Measurements from ENCODE around the gene CASP2. TPM values are rescaled to one million over a fixed set of nuclear protein-coding genes. Genes with fewer than 3 reads are reported as not detected.

CASP2 gene
- total RNA-seq, 1 donor from 2014 or later: 68.9 TPM

GRCh38 chr7:143321242-143321641 lies 33.1 kb downstream of the CASP2 start:
- H3K4me1 Mint-ChIP-seq (ENCODE audit: low read depth): peaks cover 11% of the 10 kb centered on the region
- H3K4me3 Mint-ChIP-seq (ENCODE audit: low read depth): no peak overlapping the region
- TF ChIP-seq, protein P1, sequence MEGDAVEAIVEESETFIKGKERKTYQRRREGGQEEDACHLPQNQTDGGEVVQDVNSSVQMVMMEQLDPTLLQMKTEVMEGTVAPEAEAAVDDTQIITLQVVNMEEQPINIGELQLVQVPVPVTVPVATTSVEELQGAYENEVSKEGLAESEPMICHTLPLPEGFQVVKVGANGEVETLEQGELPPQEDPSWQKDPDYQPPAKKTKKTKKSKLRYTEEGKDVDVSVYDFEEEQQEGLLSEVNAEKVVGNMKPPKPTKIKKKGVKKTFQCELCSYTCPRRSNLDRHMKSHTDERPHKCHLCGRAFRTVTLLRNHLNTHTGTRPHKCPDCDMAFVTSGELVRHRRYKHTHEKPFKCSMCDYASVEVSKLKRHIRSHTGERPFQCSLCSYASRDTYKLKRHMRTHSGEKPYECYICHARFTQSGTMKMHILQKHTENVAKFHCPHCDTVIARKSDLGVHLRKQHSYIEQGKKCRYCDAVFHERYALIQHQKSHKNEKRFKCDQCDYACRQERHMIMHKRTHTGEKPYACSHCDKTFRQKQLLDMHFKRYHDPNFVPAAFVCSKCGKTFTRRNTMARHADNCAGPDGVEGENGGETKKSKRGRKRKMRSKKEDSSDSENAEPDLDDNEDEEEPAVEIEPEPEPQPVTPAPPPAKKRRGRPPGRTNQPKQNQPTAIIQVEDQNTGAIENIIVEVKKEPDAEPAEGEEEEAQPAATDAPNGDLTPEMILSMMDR (IDR thresholded peaks at IDR 0.05; ENCODE audit: unreplicated experiment): no peak
- H3K27ac Mint-ChIP-seq: no peak overlapping the region
- H3K9me3 Mint-ChIP-seq (ENCODE audit: low read depth): no peaks in the 10 kb centered on the region
- no peaks in the 10 kb centered on the region for H3K27me3 Mint-ChIP-seq
- H3K36me3 Mint-ChIP-seq (ENCODE audit: insufficient read depth): no peaks in the 10 kb centered on the region
- no peak for DNase-seq (ENCODE audit: low spot score, unreplicated experiment)

DNA sequence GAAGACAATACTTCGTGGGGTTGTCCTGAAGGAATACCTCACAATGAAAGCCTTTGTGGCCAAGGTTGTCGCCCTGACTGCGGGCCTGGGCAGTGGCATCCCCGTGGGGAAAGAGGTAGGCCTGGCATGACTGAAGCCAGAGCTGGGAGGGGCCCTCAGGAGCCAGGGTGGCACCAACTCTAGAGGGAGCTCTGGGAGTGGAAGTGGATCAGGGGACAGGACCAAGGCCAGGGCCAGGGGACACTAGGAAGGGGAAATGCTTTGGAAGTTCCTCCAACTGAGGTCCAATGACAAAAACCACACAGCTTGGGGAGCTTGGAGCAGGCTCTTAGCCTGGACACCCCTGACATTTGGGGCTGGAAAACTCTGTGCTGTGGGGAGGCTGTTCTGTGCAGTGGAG lies 33.6 kb downstream of the CASP2 start:
- TF ChIP-seq, protein P1 (IDR thresholded peaks at IDR 0.05; ENCODE audit: unreplicated experiment): no peak
- H3K4me3 Mint-ChIP-seq (ENCODE audit: low read depth): no peak overlapping the region
- H3K27me3 Mint-ChIP-seq: no peaks in the 10 kb centered on the region
- no peaks in the 10 kb centered on the region for H3K36me3 Mint-ChIP-seq (ENCODE audit: insufficient read depth)
- DNase-seq (ENCODE audit: low spot score, unreplicated experiment): no peak
- no peaks in the 10 kb centered on the region for H3K9me3 Mint-ChIP-seq (ENCODE audit: low read depth)
- H3K4me1 Mint-ChIP-seq (ENCODE audit: low read depth): peaks cover 11% of the 10 kb centered on the region
- no peak overlapping the region for H3K27ac Mint-ChIP-seq

- peaks cover under 1% of the 10 kb centered on the region for H3K27me3 Mint-ChIP-seq
- DNase-seq (ENCODE audit: low spot score, unreplicated experiment): no peak
- H3K4me3 Mint-ChIP-seq (ENCODE audit: low read depth): no peak overlapping the region
- no peaks in the 10 kb centered on the region for H3K9me3 Mint-ChIP-seq (ENCODE audit: low read depth)
- TF ChIP-seq, protein P1 (IDR thresholded peaks at IDR 0.05; ENCODE audit: unreplicated experiment): no peak
- H3K4me1 Mint-ChIP-seq (ENCODE audit: low read depth): peaks cover 11% of the 10 kb centered on the region
- no peaks in the 10 kb centered on the region for H3K36me3 Mint-ChIP-seq (ENCODE audit: insufficient read depth)
- no peak overlapping the region for H3K27ac Mint-ChIP-seq
Measured at GRCh38 chr7:143322760-143323633, 34.8 kb downstream of the CASP2 start.

- TF ChIP-seq, protein P1 (IDR thresholded peaks at IDR 0.05; ENCODE audit: unreplicated experiment): no peak
- Mint-ChIP-seq H3K27ac (no peak overlapping the region), H3K36me3 (ENCODE audit: insufficient read depth) (no peaks in the 10 kb centered on the region), H3K9me3 (ENCODE audit: low read depth) (no peaks in the 10 kb centered on the region), H3K27me3 (peaks cover 3% of the 10 kb centered on the region), H3K4me3 (ENCODE audit: low read depth) (no peak overlapping the region), H3K4me1 (ENCODE audit: low read depth) (peaks cover 11% of the 10 kb centered on the region)
- DNase-seq (ENCODE audit: low spot score, unreplicated experiment): no peak
Measured at GRCh38 chr7:143323653-143324052, 35.5 kb downstream of the CASP2 start.

- no peak for DNase-seq (ENCODE audit: low spot score, unreplicated experiment)
- TF ChIP-seq, protein P1 (IDR thresholded peaks at IDR 0.05; ENCODE audit: unreplicated experiment): no peak
- Mint-ChIP-seq H3K4me1 (ENCODE audit: low read depth) (peaks cover 11% of the 10 kb centered on the region), H3K27ac (no peak overlapping the region), H3K36me3 (ENCODE audit: insufficient read depth) (no peaks in the 10 kb centered on the region), H3K4me3 (ENCODE audit: low read depth) (no peak overlapping the region), H3K9me3 (ENCODE audit: low read depth) (no peaks in the 10 kb centered on the region), H3K27me3 (peaks cover 3% of the 10 kb centered on the region)
Measured at GRCh38 chr7:143325240-143325639, 37.1 kb downstream of the CASP2 start.

All from progenitor cell of endocrine pancreas (in vitro differentiated cells).